Measurements from ENCODE around the gene KLHL2.
A peak's percentile ranks its signal among the peaks of the same experiment; 100 is the strongest.

The KLHL2 gene

GRCh38 chr4:165325732-165326512 lies 118.6 kb downstream of the KLHL2 start:
- peak; percentile 59 for DNase-seq (ENCODE audit: extremely low read depth, low read depth)
- peak overlapping the region; percentile 65 for H3K4me3 ChIP-seq (replicated peaks; ENCODE audit: low read depth, low read length)

GRCh38 chr4:165326831-165327210 lies 119.5 kb downstream of the KLHL2 start:
- no peak for TF ChIP-seq CTCF (IDR thresholded peaks at IDR 0.05; ENCODE audit: low read depth, low read length, missing control alignments)
- no peak for DNase-seq (ENCODE audit: extremely low read depth, low read depth)
- H3K4me3 ChIP-seq (replicated peaks; ENCODE audit: low read depth, low read length), result peak overlapping the region; percentile 65

More at GRCh38 chr4:165325732-165326512, 118.6 kb downstream of the KLHL2 start:
- TF ChIP-seq CTCF (IDR thresholded peaks at IDR 0.05; ENCODE audit: low read depth, low read length, missing control alignments), result no peak

GRCh38 chr4:165327211-165328100 lies 120.1 kb downstream of the KLHL2 start, which contains the start of gene MSMO1:
TSS of gene MSMO1 (plus strand) at chr4:165327669. CDS start at chr4:165333371, 5,702 bp downstream.
- peak; percentile 97 for DNase-seq (ENCODE audit: extremely low read depth, low read depth)
- no peak for TF ChIP-seq CTCF (IDR thresholded peaks at IDR 0.05; ENCODE audit: low read depth, low read length, missing control alignments)
- H3K4me3 ChIP-seq (replicated peaks; ENCODE audit: low read depth, low read length), result peak within 1 kb of the TSS; percentile 65

GRCh38 chr4:165328101-165328425 lies 120.7 kb downstream of the KLHL2 start:
- TF ChIP-seq CTCF (IDR thresholded peaks at IDR 0.05; ENCODE audit: low read depth, low read length, missing control alignments), result no peak
- no peak for DNase-seq (ENCODE audit: extremely low read depth, low read depth)
- peak overlapping the region; percentile 65 for H3K4me3 ChIP-seq (replicated peaks; ENCODE audit: low read depth, low read length)

- TF ChIP-seq CTCF (IDR thresholded peaks at IDR 0.05; ENCODE audit: low read depth, low read length, missing control alignments), result no peak
- DNase-seq (ENCODE audit: extremely low read depth, low read depth), result no peak
- peak overlapping the region; percentile 65 for H3K4me3 ChIP-seq (replicated peaks; ENCODE audit: low read depth, low read length)
These were observed 121.3 kb downstream of the KLHL2 start for GRCh38 chr4:165328708-165329107.

GRCh38 chr4:165330071-165330470 lies 122.7 kb downstream of the KLHL2 start:
- DNase-seq (ENCODE audit: extremely low read depth, low read depth), result no peak
- H3K4me3 ChIP-seq (replicated peaks; ENCODE audit: low read depth, low read length), result peak overlapping the region; percentile 65
- no peak for TF ChIP-seq CTCF (IDR thresholded peaks at IDR 0.05; ENCODE audit: low read depth, low read length, missing control alignments)
